ENCODE results near the gene UBE2E1.
"Not testable (repeated sequence)": the region's sequence is repeated elsewhere in the genome, so short reads cannot be mapped to it uniquely, and the experiment has no call there.

Gene UBE2E1

GRCh38 chr3:23877329-23877980 is 71.7 kb downstream of the UBE2E1 start:
- in situ Hi-C loops (cut with MboI; ENCODE audit: low sequenced_read_pairs) = no loop called here

GRCh38 chr3:23879485-23879884 is 73.7 kb downstream of the UBE2E1 start:
- in situ Hi-C loops (cut with MboI; ENCODE audit: low sequenced_read_pairs) = no loop called here

- in situ Hi-C loops (cut with MboI; ENCODE audit: low sequenced_read_pairs) = no loop called here
Measured at GRCh38 chr3:23880703-23881339, 75.1 kb downstream of the UBE2E1 start.

- in situ Hi-C loops (cut with MboI; ENCODE audit: low sequenced_read_pairs) = not testable (repeated sequence)
Measured at GRCh38 chr3:23881993-23882392, 76.2 kb downstream of the UBE2E1 start.

DNA sequence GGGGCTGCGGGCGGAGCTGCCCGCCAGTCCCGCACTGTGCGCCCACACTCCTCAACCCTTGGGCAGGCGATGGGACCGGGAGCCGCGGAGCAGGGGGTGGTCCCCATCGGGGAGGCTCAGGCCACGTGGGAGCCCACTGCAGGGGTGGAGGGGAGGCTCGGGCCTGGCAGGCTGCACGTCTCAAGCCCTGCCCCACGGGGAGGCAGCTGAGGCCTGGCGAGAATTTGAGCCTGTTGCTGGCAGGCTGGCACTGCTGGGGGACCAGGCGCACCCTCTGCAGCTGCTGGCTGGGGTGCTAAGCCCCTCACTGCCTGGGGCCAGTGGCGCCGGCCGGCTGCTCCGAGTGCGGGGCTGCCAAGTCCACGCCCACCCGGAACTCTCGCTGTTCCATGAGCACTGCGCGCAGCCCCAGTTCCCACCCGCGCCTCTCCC is 76.7 kb downstream of the UBE2E1 start:
- in situ Hi-C loops (cut with MboI; ENCODE audit: low sequenced_read_pairs) = no loop called here

GRCh38 chr3:23884481-23884880 is 78.7 kb downstream of the UBE2E1 start:
- in situ Hi-C loops (cut with MboI; ENCODE audit: low sequenced_read_pairs) = no loop called here

- in situ Hi-C loops (cut with MboI; ENCODE audit: low sequenced_read_pairs) = no loop called here
Measured at GRCh38 chr3:23885210-23885609, 79.5 kb downstream of the UBE2E1 start.

DNA sequence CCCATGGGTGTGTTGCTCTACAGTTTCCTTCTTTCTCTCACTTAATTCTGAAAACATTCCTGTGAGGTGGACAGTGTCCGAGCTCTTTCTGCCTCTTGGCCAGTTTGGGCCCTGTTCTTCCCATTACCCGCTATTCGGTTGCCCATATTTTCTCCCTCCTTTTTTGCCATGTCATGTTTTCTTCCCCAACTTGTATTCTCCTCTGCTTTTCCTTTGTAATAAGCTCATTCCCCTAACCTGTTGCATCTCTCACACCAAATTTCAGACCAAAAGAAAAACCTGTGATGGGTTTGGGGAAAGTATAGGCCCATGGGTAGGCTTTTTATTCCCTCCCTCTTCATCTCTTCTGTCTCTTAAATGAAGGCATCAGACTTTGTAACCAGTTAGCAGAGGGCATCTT is 80.6 kb downstream of the UBE2E1 start:
- in situ Hi-C loops (cut with MboI; ENCODE audit: low sequenced_read_pairs) = no loop called here

GRCh38 chr3:23888617-23889228 is 83.0 kb downstream of the UBE2E1 start:
- in situ Hi-C loops (cut with MboI; ENCODE audit: low sequenced_read_pairs) = no loop called here

DNA sequence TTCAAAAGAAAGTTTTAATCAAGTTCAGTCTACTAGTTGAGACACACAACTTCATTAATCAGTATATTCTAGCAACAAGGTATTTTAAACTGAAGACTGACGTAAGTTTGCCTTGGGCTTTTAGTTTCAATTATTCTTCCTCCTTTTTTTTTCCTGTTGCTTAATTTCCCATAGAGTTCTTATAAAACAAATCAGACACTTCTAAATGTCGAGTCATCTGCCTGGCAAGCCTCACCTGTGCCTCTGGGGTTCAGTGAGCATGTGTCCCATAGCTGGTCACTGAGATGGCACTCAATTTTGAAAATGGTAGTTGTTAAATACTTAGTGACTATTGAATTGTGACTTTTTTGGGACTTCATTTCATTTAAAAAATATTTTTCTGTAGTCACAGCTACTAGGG is 83.6 kb downstream of the UBE2E1 start:
- in situ Hi-C loops (cut with MboI; ENCODE audit: low sequenced_read_pairs) = no loop called here

- in situ Hi-C loops (cut with MboI; ENCODE audit: low sequenced_read_pairs) = no loop called here
Measured at GRCh38 chr3:23889950-23890349, 84.2 kb downstream of the UBE2E1 start.

DNA sequence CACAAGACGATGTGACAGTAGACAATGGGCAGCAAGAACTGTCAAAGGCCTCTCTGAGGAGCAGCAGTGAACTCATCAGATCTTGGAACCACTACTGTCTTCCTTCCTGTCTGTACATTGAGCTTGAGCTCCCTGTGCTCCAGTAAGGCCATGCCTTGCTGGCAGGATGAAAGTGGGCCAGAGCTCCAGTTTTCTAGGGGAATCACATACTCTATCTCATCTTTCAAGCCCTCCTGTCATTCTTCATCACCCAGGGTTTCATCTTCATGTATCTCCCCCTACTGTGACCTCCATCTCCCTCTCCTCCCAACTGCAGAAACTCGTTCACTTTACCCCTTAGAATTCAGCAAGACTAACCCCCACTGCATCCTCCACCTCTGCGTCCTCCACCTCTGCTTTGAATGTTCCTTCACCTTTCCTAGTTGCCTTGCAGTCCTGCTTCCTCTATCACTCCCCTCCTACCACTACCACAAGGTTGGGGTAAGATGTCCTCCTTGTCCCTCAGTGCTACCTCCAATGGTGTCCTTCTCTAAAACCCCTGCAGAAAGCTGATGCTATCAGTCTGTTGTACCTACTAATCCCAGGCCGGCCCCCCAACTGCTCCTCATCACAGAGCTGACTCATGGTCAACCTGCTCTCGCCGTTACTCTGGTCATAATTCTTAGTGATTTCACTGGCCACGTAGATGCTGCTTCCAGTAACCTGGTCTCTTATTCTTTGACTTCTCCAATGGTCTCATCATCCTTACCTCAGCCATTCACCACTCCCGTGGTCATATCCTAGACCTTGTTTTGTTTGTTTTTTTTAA is 88.7 kb downstream of the UBE2E1 start:
- in situ Hi-C loops (cut with MboI; ENCODE audit: low sequenced_read_pairs) = no loop called here

DNA sequence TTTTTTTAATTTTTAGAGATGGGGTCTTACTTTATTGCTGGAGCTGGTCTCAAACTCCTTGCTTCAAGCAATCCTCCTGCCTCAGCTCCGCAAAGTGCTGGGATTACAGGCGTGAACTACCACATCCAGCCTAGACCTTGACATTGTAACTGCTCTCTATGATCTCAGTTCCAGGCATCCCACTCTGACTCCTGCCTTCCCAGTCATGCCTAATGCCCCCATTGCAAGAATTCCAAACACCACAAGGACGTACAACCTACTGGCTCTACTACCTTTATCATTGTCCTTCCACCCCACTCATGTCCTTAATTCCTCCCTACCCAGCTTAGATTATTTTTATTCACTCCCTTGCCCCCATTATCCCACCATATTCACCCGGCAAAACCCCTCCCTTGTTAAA is 89.4 kb downstream of the UBE2E1 start:
- in situ Hi-C loops (cut with MboI; ENCODE audit: low sequenced_read_pairs) = no loop called here

- in situ Hi-C loops (cut with MboI; ENCODE audit: low sequenced_read_pairs) = no loop called here
Measured at GRCh38 chr3:23900744-23901143, 95.0 kb downstream of the UBE2E1 start.

- in situ Hi-C loops (cut with MboI; ENCODE audit: low sequenced_read_pairs) = no loop called here
Measured at GRCh38 chr3:23904545-23904944, 98.8 kb downstream of the UBE2E1 start.

- in situ Hi-C loops (cut with MboI; ENCODE audit: low sequenced_read_pairs) = no loop called here
Measured at GRCh38 chr3:23909341-23909740, 103.6 kb downstream of the UBE2E1 start.

GRCh38 chr3:23911397-23911796 is 105.6 kb downstream of the UBE2E1 start:
- in situ Hi-C loops (cut with MboI; ENCODE audit: low sequenced_read_pairs) = no loop called here

GRCh38 chr3:23912335-23912734 is 106.6 kb downstream of the UBE2E1 start:
- in situ Hi-C loops (cut with MboI; ENCODE audit: low sequenced_read_pairs) = not testable (repeated sequence)

GRCh38 chr3:23913182-23913581 is 107.4 kb downstream of the UBE2E1 start:
- in situ Hi-C loops (cut with MboI; ENCODE audit: low sequenced_read_pairs) = no loop called here

GRCh38 chr3:23913873-23914743 is 108.4 kb downstream of the UBE2E1 start:
- in situ Hi-C loops (cut with MboI; ENCODE audit: low sequenced_read_pairs) = no loop called here
